ENCODE data around the gene TTC3.

- TF ChIP-seq, protein P1, sequence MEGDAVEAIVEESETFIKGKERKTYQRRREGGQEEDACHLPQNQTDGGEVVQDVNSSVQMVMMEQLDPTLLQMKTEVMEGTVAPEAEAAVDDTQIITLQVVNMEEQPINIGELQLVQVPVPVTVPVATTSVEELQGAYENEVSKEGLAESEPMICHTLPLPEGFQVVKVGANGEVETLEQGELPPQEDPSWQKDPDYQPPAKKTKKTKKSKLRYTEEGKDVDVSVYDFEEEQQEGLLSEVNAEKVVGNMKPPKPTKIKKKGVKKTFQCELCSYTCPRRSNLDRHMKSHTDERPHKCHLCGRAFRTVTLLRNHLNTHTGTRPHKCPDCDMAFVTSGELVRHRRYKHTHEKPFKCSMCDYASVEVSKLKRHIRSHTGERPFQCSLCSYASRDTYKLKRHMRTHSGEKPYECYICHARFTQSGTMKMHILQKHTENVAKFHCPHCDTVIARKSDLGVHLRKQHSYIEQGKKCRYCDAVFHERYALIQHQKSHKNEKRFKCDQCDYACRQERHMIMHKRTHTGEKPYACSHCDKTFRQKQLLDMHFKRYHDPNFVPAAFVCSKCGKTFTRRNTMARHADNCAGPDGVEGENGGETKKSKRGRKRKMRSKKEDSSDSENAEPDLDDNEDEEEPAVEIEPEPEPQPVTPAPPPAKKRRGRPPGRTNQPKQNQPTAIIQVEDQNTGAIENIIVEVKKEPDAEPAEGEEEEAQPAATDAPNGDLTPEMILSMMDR (IDR thresholded peaks at IDR 0.05): no peak
- no peak for TF ChIP-seq EZH2 (IDR thresholded peaks at IDR 0.05; ENCODE audit: borderline replicate concordance, insufficient read depth, low read depth, low read length, poor library complexity, severe bottlenecking)
Measured at GRCh38 chr21:37153196-37153934, 80.3 kb downstream of the TTC3 start.

Data from B cell (primary cell).